Body of pancreas (tissue), 4 donors: ENCODE measurements around the gene PCBD2. TPM values are rescaled to one million over a fixed set of nuclear protein-coding genes. Genes with fewer than 3 reads are reported as not detected.
"Not testable (repeated sequence)": the region's sequence is repeated elsewhere in the genome, so short reads cannot be mapped to it uniquely, and the experiment has no call there.

Source experiments
- ATAC-seq: fragments of 150-250 bp; one replicate; pipeline ENCODE4 v1.9.1; 2016
- DNase-seq, 4 donors: peaks; one replicate each; pipeline ENCODE4 v3.0.0-alpha.2; 2019
- H3K27ac ChIP-seq, 4 donors: fragments of 200-600 bp; sonication (generic); 1 replicate in 3 of 4; 2 replicates in 1 of 4; pipeline versions ENCODE4 v1.5.1 to v1.6.1; 2016 to 2019; ENCODE audit warnings: mild to moderate bottlenecking in 1 of 4, mixed read lengths in 1 of 4, moderate library complexity in 1 of 4
- H3K27me3 ChIP-seq, 2 donors: fragments of 200-600 bp; sonication (generic); one replicate each; pipeline ENCODE4 v1.6.0; 2016; ENCODE audit warnings: mild to moderate bottlenecking in 1 of 2
- H3K36me3 ChIP-seq, 2 donors: fragments of 200-600 bp; sonication (generic); replicated peaks in 1 of 2; 2 replicates each; pipeline ENCODE4 v1.5.1; 2016; ENCODE audit warnings: low read depth in 2 of 2; ENCODE audit not compliant: insufficient read depth in 1 of 2
- H3K4me1 ChIP-seq: fragments of 200-600 bp; sonication (generic); one replicate; pipeline ENCODE4 v1.6.0; 2016
- H3K4me3 ChIP-seq, 2 donors: fragments of 200-600 bp; sonication (generic); 1 replicate in 1 of 2; 2 replicates in 1 of 2; pipeline ENCODE4 v1.5.1; 2016 to 2019
- H3K9me3 ChIP-seq, 3 donors: fragments of 200-600 bp; sonication (generic); 1 replicate in 2 of 3; 2 replicates in 1 of 3; pipeline ENCODE4 v1.5.1; 2016
- POLR2A ChIP-seq, 3 donors: fragments of 450-650 bp; IDR thresholded peaks; one replicate each; pipeline ENCODE4 v1.6.1; 2016; ENCODE audit warnings: antibody characterized with exemption in 3 of 3, mild to moderate bottlenecking in 2 of 3
- WGBS, 2 donors: methylation state at CpG; one replicate each; pipeline ENCODE4 v1.1.5; 2017; 5-methylcytosine and 5-hydroxymethylcytosine counted together
- intact Hi-C: fragments of 100-400 bp; cut with DNase I; formaldehyde crosslinking; loops from one replicate; pipeline ENCODE4 v1.15.1; 2023
- total RNA-seq, 2 donors: library from RNA; depleted of rRNA; stranded (reverse); fragments of >200 nt; gene quantifications; one replicate each; pipeline ENCODE4 v1.1.0, GENCODE V29; 2016
- TF ChIP-seq, protein P1 (sequence below), 7 experiments: fragments of 450-650 bp in 4 of 7; fragments of 200-600 bp in 3 of 7; sonication (generic) in 3 of 7; IDR thresholded peaks; one replicate each; pipeline ENCODE4 v1.5.1; 2016 to 2019; ENCODE audit warnings: antibody characterized with exemption in 7 of 7

PCBD2 gene
- total RNA-seq, 2 donors from 2014 or later: 9.9 to 15.8 TPM

- no peak for DNase-seq
- Histone ChIP-seq H3K4me3 (no peak overlapping the region), H3K9me3 (no peaks in the 10 kb centered on the region), H3K36me3 (no peaks in the 10 kb centered on the region), H3K4me1 (no peaks in the 10 kb centered on the region), H3K27ac (no peak overlapping the region), H3K27me3 (no peaks in the 10 kb centered on the region)
- 48 to 61% methylated on average over 2 of the region's 2 CpGs for WGBS, 2 donors
- intact Hi-C loops: no loop called here
- ATAC-seq: no peak
- TF ChIP-seq, protein P1, sequence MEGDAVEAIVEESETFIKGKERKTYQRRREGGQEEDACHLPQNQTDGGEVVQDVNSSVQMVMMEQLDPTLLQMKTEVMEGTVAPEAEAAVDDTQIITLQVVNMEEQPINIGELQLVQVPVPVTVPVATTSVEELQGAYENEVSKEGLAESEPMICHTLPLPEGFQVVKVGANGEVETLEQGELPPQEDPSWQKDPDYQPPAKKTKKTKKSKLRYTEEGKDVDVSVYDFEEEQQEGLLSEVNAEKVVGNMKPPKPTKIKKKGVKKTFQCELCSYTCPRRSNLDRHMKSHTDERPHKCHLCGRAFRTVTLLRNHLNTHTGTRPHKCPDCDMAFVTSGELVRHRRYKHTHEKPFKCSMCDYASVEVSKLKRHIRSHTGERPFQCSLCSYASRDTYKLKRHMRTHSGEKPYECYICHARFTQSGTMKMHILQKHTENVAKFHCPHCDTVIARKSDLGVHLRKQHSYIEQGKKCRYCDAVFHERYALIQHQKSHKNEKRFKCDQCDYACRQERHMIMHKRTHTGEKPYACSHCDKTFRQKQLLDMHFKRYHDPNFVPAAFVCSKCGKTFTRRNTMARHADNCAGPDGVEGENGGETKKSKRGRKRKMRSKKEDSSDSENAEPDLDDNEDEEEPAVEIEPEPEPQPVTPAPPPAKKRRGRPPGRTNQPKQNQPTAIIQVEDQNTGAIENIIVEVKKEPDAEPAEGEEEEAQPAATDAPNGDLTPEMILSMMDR (IDR thresholded peaks at IDR 0.05): no peak
- no peak for TF ChIP-seq POLR2A (IDR thresholded peaks at IDR 0.05)
Observed at GRCh38 chr5:134994560-134995156, 89.7 kb downstream of the PCBD2 start.

- no peak overlapping the region for H3K4me3 ChIP-seq
- ATAC-seq (no peak), DNase-seq (no peak)
- H3K36me3 ChIP-seq: no peaks in the 10 kb centered on the region
- no peaks in the 10 kb centered on the region for H3K4me1 ChIP-seq
- TF ChIP-seq, protein P1 (IDR thresholded peaks at IDR 0.05): no peak
- TF ChIP-seq POLR2A (IDR thresholded peaks at IDR 0.05): no peak
- H3K27ac ChIP-seq: no peak overlapping the region
- no peaks in the 10 kb centered on the region for H3K9me3 ChIP-seq
- no peaks in the 10 kb centered on the region for H3K27me3 ChIP-seq
- WGBS, 2 donors: 91 to 95% methylated on average over 6 to 8 of the region's 8 CpGs
- intact Hi-C loops: no loop called here
Observed at GRCh38 chr5:134995850-134996402, 91.0 kb downstream of the PCBD2 start.

DNA sequence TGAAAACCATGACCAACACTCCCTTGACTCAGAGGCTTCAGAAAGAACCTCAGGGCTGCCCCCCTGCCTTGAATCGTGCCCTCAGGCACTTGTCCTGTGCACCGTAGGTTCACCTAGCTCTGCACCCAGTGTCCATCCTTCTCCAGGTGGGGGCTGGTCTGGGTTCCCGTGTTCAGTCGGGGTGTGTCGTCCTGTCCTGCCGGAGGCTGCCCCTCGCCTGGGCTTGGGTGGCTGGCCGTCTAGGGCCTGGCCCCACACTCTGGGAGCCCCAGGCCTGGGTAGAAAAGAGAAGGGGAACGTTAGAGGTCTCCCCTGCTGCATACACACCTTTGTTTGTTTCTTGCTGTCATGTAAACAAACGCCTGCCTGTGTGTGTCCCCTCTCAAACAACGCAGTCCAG lies 92.1 kb downstream of the PCBD2 start:
- no peaks in the 10 kb centered on the region for H3K27me3 ChIP-seq
- 58 to 77% methylated on average over 4 to 10 of the region's 11 CpGs for WGBS, 2 donors
- no peaks in the 10 kb centered on the region for H3K4me1 ChIP-seq
- TF ChIP-seq, protein P1 (IDR thresholded peaks at IDR 0.05): no peak
- no peak for TF ChIP-seq POLR2A (IDR thresholded peaks at IDR 0.05)
- H3K36me3 ChIP-seq: no peaks in the 10 kb centered on the region
- H3K4me3 ChIP-seq: no peak overlapping the region
- H3K27ac ChIP-seq: no peak overlapping the region
- ATAC-seq: no peak
- no peak for DNase-seq
- intact Hi-C loops: no loop called here
- H3K9me3 ChIP-seq: no peaks in the 10 kb centered on the region

- H3K4me3 ChIP-seq, H3K27me3 ChIP-seq, intact Hi-C loops, DNase-seq, H3K36me3 ChIP-seq, H3K27ac ChIP-seq, H3K9me3 ChIP-seq, ATAC-seq, H3K4me1 ChIP-seq: not testable (repeated sequence)
- 85 to 93% methylated on average over 5 of the region's 5 CpGs for WGBS, 2 donors
Observed at GRCh38 chr5:134998068-134998467, 93.1 kb downstream of the PCBD2 start.

DNA sequence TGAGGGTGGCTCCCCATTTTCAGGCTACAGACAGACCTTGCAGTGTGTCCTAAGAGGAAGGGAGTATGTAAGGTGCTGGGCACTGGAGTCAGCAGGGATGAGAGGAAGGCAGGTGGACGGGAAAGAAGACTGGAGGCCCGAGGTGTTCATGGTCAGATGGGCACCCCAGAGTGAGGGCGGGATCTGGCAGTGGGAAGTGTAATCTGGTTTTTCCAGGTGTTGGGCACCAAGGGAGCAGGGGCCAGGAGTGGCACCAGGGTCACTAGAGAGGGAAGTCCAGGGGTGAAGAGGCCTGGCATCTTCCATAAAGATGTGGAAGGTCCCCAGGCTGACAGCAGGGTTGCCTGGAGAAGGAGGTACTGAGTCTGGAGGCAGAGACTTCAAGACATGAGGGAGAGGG lies 99.4 kb downstream of the PCBD2 start:
- 70 to 78% methylated on average over 3 of the region's 3 CpGs for WGBS, 2 donors
- intact Hi-C loops: no loop called here
- ATAC-seq: no peak
- no peaks in the 10 kb centered on the region for H3K27me3 ChIP-seq
- DNase-seq: no peak
- no peaks in the 10 kb centered on the region for H3K9me3 ChIP-seq
- no peak for TF ChIP-seq POLR2A (IDR thresholded peaks at IDR 0.05)
- TF ChIP-seq, protein P1 (IDR thresholded peaks at IDR 0.05): no peak
- no peak overlapping the region for H3K4me3 ChIP-seq
- no peaks in the 10 kb centered on the region for H3K36me3 ChIP-seq
- H3K4me1 ChIP-seq: no peaks in the 10 kb centered on the region
- no peak overlapping the region for H3K27ac ChIP-seq
